ENCODE measurements around the gene MMP24OS. TPM values are rescaled to one million over a fixed set of nuclear protein-coding genes. Genes with fewer than 3 reads are reported as not detected.

MMP24OS gene
- total and polyA plus RNA-seq, 2 donors (not counting 3 experiments of a cell fraction or from before 2014, with no cell fraction given), result 35.1 to 55.6 TPM

DNA sequence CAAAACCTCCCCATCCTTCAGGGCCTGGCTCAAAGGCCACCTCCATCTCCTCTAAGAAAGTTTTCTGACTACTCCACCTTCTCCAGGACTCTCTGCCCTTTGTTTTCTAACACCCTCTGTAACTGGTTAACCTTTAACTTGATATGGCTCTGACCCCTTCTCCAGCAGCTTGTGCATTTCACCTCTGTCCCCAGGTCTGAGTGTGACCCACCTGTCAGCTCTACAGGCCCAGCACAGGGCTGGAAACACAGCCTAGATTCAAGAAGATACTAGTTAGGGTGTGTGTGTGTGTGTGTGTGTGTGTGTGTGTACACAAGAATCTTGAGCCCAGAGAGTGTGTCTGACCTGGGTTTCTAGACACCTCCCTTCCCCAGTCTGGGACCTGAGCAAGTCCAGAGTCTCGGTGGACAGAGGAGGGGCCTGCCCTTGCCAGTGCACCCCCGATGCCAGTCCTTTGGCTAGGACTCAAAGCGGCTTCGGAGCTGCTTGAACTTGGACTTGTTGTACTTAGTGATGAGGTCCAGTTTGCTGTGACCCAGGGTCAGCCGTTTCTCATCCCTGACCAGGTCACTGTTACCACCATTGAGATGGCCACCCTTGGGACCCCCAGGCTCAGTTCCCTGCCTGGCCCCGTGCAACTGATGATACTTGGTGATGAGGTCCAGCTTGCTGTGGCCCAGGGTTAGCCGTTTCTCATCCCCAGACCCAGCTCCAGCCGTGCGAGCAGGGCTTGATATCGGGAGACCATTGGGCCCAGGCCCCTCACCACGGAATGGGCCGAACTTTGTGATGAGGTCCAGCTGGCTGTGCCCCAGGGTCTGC is 8.4 kb upstream of the MMP24OS start:
- H3K9ac ChIP-seq (replicated peaks; ENCODE audit: extremely low read depth, insufficient read depth, low read length), result no peak overlapping the region
- no peak for FAIRE-seq
- no peaks in the 10 kb centered on the region for H4K20me1 ChIP-seq (replicated peaks; ENCODE audit: control insufficient read depth, extremely low read depth, insufficient read depth, low read length)
- H3K79me2 ChIP-seq (ENCODE audit: control insufficient read depth, insufficient read depth, low read length), result peaks cover 27% of the 10 kb centered on the region
- H2AFZ ChIP-seq (ENCODE audit: low read depth, low read length), result no peak overlapping the region
- H3K4me3 ChIP-seq (replicated peaks in 1 of 3; ENCODE audit: insufficient read depth in 1 of 3, low read depth in 1 of 3, low read length in 3 of 3), result no peak overlapping the region
- CTCF ChIA-PET, result interaction anchor here (0.7 kb wide), 1 partner anchor 17 kb away, joined by 3 read pairs; no protein-coding TSS in a partner anchor
- H3K9me3 ChIP-seq (replicated peaks; ENCODE audit: control insufficient read depth, insufficient read depth, low read length), result no peaks in the 10 kb centered on the region
- no peaks in the 10 kb centered on the region for H3K27me3 ChIP-seq (ENCODE audit: control insufficient read depth in 2 of 2, insufficient read depth in 2 of 2, low read length in 2 of 2)
- TF ChIP-seq, protein P1, sequence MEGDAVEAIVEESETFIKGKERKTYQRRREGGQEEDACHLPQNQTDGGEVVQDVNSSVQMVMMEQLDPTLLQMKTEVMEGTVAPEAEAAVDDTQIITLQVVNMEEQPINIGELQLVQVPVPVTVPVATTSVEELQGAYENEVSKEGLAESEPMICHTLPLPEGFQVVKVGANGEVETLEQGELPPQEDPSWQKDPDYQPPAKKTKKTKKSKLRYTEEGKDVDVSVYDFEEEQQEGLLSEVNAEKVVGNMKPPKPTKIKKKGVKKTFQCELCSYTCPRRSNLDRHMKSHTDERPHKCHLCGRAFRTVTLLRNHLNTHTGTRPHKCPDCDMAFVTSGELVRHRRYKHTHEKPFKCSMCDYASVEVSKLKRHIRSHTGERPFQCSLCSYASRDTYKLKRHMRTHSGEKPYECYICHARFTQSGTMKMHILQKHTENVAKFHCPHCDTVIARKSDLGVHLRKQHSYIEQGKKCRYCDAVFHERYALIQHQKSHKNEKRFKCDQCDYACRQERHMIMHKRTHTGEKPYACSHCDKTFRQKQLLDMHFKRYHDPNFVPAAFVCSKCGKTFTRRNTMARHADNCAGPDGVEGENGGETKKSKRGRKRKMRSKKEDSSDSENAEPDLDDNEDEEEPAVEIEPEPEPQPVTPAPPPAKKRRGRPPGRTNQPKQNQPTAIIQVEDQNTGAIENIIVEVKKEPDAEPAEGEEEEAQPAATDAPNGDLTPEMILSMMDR (IDR thresholded peaks at IDR 0.05; ENCODE audit: extremely low read depth in 1 of 2, insufficient read depth in 1 of 2, low read depth in 1 of 2, low read length in 2 of 2), result no peak
- TF ChIP-seq FOS (IDR thresholded peaks at IDR 0.05; ENCODE audit: borderline replicate concordance, insufficient read depth, low read length) (no peak), JUN (IDR thresholded peaks at IDR 0.05; ENCODE audit: borderline replicate concordance, insufficient read depth, insufficient read length, low read depth) (no peak), MYC (IDR thresholded peaks at IDR 0.05; ENCODE audit: low read depth, low read length) (no peak)
- TF ChIP-seq, protein P2, sequence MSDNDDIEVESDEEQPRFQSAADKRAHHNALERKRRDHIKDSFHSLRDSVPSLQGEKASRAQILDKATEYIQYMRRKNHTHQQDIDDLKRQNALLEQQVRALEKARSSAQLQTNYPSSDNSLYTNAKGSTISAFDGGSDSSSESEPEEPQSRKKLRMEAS (IDR thresholded peaks at IDR 0.05; ENCODE audit: insufficient read depth, insufficient read length), result no peak
- H3K9me1 ChIP-seq (replicated peaks; ENCODE audit: control insufficient read depth, extremely low read depth, insufficient read depth, low read length), result no peaks in the 10 kb centered on the region
- POLR2A ChIA-PET, result no interaction called here
- no peak for DNase-seq (ENCODE audit: low read depth, low spot score)
- peaks cover 12% of the 10 kb centered on the region for H3K4me1 ChIP-seq (ENCODE audit: control insufficient read depth, extremely low read depth, insufficient read depth, low read length)
- H3K4me2 ChIP-seq (ENCODE audit: insufficient read depth, low read length), result no peak overlapping the region
- no peak overlapping the region for H3K27ac ChIP-seq (ENCODE audit: insufficient read depth, low read depth, low read length)
- BruUV-seq (replicated peaks), result no TSS peak
- peaks cover 1 to 2% of the 10 kb centered on the region in 2 experiments for H3K36me3 ChIP-seq (ENCODE audit: control insufficient read depth in 2 of 2, extremely low read depth in 1 of 2, insufficient read depth in 2 of 2, low read length in 2 of 2)
- intact Hi-C loops (cut with micrococcal nuclease) (no loop called here), dilution Hi-C loops (cut with MboI; ENCODE audit: extremely low pct_ligation_motif_present, low sequenced_read_pairs) (no loop called here)
